Right renal cortex interstitium (tissue), 3 donors: Measurements from ENCODE around the gene EIF3K. TPM values are rescaled to one million over a fixed set of nuclear protein-coding genes. Genes with fewer than 3 reads are reported as not detected.

Experiments used
- DNase-seq, 3 donors: peaks; one replicate each; pipeline ENCODE4 v3.0.0-alpha.2; 2013; ENCODE audit warnings: low read depth in 3 of 3, low spot score in 2 of 3
- polyA plus RNA-seq, 3 donors: library from polyadenylated mRNA; unstranded; fragments of 120-200 nt; gene quantifications; one replicate each; pipeline ENCODE4 v1.2.1, GENCODE V29; 2013; ENCODE audit not compliant: insufficient read length in 3 of 3

Gene EIF3K
- polyA plus RNA-seq, 3 donors: 339 to 385 (median 343) TPM

GRCh38 chr19:38648769-38649304, 29.8 kb downstream of the EIF3K start:
- no peak for DNase-seq

DNA sequence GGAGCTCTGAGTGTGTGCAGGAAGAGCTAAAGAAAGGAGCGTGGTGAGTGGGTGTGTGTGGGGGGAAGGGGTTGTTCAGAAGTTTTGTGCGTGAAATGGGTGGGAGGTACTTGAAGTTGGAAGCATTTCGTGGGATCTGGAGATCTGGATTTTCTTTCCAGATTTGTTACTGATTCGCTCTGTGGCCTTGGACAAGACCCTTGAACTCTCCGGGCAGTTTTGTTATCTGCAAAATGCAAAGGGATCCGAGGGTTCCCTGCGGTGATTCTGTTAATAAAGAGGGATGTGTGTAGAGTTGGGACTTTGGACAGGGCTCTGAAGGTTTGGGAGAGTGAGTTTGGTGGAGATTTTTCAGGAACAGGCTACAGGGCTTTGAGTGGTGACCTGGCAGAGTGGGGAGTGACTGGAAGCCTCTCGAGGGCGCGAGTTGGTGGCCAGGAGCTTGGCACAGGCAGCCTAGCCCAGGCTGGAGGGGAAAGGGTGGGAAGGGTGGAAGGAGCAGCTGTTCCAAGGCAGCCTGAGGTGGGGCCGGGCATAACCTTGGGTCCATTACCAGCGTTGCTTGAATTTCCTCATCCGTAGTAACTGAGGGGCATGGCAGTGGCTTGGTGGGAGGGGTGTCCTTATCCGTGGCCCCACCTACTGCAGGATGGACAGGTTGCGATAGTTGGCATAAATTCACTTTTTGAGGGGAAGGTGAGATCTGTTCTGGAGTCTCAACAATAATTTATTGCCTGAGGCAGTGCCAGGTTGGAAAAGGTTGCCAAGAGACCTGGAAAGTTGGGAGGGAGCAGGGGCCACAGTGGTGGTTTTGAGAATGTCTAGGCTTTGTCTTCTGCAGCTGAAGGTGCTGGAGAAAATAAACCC, 30.6 kb downstream of the EIF3K start:
- DNase-seq: no peak

DNA sequence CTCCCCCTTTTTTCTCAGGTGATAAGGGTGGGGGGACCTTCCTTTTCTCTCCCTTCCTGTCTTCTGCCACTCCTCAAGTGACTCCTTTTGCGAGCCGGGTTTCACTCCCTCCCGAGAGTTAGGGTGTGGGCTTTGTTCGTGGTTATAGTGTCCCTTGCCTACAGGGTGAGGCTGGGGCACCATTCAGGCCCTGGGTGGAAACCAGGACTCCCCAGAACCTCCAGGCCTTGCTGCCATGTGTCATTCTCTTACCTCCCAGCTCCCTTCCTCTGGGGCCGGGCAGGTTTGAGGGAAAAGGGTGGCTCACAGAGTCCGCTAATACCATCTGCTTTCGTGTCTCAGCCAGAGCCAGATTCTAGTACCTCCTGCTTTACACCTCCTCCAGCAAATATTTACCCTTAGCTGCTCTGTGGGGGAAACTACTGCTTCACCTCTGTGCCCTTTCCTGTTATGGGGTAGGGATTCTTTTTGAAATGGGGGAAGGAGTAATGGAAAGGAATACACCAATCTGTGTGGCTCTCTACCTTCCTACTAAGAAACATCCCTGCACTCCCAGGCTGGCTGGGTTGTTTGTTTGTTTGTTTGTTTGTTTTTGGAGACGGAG, 31.3 kb downstream of the EIF3K start:
- no peak for DNase-seq

- DNase-seq: no peak
Measured at GRCh38 chr19:38650911-38651584, 32.1 kb downstream of the EIF3K start.

- DNase-seq: no peak
Measured at GRCh38 chr19:38653028-38653571, 34.1 kb downstream of the EIF3K start.

GRCh38 chr19:38654628-38655055, 35.7 kb downstream of the EIF3K start:
- DNase-seq: no peak

DNA sequence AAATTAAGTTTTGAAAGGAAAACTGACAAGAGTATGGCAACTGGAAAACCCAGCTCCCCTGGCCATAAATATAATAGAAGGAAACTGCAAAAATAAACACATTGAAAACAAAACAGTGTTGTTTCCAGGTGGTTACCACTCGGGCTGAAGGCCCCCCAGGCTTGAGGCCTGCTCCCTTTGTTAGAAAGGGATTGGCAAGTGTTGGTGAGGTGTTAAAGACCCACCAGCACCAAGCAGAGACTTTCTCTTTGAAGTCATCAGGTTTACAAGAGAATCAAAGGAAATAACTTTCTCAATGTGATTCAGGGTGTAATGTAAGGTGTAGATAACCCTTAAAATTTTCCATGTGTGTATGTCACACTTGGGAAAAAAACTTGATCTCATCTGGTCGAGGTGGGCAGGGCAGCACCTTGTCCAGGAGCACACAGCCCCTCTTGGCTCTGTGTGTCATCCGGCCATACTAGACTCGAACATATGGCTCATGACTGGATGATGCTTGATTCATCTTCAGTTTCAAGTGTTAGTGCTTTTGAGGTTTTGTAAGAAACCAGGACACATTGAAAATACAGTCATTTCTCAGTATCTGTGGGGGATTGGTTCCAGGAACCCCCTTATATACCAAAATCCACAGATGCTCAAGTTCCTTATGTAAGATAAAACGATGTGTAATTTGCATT, 36.3 kb downstream of the EIF3K start:
- DNase-seq: no peak

- no peak for DNase-seq
Measured at GRCh38 chr19:38656171-38656981, 37.4 kb downstream of the EIF3K start.

DNA sequence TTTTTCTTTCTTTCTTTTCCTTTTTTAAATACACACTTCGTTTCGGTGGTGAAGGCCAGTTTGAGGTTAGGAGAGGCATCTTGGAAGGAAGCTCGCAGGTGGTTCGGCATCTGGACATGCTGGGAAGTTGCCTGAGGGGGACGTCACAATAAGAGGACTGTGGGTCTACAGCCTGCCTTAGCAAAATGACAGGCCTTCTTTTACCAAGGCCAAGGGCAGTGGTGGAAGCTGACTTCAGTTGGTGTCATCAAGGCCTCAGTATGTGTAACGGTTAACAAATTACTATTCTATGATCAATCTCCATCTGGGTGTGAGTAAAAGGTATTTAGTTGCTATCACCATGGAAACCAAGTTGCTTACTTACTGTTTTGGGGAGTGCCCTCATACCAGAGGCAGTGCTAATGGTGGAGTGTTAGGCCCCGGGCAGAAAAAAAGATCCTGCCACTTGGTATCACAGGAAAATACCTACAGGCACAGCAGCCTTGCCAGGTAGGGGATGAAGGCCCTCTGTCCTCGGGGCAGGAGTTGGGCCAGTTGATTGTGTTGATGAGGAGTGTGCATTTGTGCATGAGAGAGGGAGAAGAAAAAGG, 38.7 kb downstream of the EIF3K start:
- no peak for DNase-seq

GRCh38 chr19:38658462-38659306, 39.7 kb downstream of the EIF3K start:
- no peak for DNase-seq

- DNase-seq: no peak
Measured at GRCh38 chr19:38660724-38661123, 41.7 kb downstream of the EIF3K start.

- no peak for DNase-seq
Measured at GRCh38 chr19:38661136-38661535, 42.1 kb downstream of the EIF3K start.

GRCh38 chr19:38661996-38662395, 43.0 kb downstream of the EIF3K start:
- DNase-seq: no peak

DNA sequence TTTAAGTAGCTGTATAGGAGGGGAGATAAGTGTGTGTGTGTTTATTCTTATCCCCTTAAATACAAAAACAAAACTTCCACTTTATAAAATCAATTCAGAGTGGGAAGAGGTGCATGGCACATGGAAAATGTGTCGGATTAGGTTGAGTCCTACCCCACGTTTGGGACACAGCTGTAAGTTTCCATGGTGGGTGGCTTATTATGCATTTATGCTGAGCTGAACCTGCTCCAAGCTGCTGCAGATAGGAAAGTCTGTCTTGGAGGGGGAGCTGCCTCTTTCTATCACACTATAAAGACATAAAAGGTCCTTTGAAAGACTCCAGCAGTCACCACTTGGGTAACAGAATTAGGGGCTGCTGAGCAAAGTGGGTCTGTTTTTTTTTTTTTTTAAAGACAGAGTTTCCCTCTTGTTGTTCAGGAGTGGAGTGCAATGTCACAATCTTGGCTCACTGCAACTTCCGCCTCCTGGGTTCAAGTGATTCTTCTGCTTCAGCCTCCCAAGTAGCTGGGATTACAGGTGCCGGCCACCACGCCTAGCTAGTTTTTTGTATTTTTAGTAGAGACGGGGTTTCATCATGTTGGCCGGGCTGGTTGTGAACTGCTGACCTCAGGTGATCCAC, 43.7 kb downstream of the EIF3K start:
- no peak for DNase-seq

- no peak for DNase-seq
Measured at GRCh38 chr19:38663156-38663651, 44.2 kb downstream of the EIF3K start.

DNA sequence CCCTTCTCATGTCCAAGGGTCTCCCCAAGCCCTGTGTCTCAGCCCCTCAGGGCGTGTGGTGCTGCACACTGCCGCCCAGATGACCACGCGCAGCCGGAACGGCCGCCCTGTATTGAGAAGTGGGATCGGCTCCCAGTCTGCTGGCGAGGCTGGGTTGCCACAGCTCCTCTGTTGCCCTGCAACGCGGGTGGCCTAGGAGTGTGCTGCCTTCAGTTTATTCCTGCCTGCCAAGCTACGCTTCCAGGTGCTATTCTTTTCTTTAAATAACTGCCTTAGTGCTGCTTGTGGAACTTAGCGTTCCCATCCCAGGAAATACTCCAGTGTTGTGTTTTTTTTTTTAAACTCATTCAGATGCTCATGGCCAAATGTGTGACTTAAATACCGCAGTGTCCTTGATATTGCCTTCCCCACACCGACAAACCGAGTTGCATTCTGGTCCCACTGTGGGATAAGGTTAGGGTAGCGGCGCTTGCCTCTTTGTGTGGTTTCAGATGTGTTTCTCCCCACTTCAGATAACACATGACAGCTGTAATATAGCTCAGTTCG, 45.0 kb downstream of the EIF3K start:
- no peak for DNase-seq

DNA sequence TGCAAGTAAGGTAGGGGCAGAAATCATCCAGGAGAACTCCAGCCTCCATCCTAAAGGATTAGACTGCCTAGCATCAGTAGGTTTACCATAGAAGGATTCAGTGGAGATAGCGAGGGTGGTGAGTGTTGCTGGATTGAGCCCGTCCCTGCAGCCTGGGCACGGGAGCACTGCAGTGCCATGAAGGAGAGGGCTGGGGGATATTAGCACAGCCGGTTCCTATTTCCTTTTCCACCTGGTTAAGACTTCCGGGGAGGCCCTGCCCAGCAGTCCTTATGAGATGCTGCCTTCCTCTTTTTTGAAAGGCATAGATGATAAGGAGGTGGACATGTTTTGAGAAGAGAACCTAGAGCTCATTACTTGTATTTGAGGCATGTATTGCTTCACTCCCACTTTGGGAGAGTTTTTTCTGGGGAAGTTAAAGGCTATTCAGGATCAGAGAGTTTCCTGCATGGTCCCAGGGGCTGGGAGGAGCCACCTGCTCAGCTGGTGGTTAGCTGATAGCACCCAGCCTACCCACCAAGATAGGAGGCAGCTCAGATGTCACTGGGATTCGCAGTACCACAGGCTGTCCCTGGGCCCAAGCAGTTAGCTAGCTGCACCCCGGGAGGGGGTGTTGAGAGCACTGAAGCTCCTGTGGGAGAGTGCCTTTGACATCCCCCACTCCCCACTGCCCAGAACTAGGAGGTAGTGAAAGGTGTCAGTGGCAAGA, 45.7 kb downstream of the EIF3K start:
- DNase-seq: no peak
